ENCODE measurements around the gene SLC49A3. TPM values are rescaled to one million over a fixed set of nuclear protein-coding genes. Genes with fewer than 3 reads are reported as not detected.

SLC49A3 gene
- total and polyA plus RNA-seq, 2 of the 13 experiments (the other 11 are each of a cell fraction or from before 2014, with no cell fraction given) = 0.07 to 0.17 TPM

DNA sequence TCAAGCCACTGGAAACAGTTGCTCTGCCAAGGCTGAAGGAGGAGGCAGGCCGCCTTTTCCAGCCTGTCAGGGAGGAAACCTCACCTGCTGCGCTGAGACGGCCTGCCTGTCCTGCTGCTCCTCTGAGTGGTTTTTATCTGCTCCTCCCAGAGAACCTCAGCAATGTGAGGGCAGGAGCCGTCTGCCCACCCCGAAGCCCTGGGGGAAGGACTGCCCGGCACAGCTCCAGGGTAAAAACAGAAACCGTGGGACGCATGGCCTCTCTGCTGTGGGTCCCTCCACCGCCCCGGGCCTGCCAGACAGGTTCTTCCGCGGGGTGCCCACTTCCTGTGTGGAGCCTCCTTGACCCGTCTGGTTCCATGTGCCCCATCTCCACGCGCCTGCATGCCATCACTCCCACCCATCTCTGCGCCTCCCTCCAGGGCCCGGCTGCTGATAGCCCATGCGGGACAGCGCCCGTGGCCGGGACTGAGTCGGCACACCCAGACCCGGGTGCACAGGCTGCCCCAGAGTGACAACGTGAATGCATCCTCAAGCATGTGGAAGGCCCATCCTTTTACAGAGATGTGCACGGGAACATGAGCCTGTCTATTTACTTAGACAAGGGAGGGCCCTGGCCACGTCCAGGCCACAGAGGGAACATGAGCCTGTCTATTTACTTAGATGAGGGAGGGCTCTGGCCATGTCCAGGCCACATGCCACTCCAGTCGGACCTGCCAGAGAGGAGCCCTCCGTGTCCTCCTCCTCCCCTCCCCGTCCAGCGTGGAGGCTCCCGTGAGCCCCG is 4.0 kb upstream of the SLC49A3 start (continued):
- TF ChIP-seq, protein P1, sequence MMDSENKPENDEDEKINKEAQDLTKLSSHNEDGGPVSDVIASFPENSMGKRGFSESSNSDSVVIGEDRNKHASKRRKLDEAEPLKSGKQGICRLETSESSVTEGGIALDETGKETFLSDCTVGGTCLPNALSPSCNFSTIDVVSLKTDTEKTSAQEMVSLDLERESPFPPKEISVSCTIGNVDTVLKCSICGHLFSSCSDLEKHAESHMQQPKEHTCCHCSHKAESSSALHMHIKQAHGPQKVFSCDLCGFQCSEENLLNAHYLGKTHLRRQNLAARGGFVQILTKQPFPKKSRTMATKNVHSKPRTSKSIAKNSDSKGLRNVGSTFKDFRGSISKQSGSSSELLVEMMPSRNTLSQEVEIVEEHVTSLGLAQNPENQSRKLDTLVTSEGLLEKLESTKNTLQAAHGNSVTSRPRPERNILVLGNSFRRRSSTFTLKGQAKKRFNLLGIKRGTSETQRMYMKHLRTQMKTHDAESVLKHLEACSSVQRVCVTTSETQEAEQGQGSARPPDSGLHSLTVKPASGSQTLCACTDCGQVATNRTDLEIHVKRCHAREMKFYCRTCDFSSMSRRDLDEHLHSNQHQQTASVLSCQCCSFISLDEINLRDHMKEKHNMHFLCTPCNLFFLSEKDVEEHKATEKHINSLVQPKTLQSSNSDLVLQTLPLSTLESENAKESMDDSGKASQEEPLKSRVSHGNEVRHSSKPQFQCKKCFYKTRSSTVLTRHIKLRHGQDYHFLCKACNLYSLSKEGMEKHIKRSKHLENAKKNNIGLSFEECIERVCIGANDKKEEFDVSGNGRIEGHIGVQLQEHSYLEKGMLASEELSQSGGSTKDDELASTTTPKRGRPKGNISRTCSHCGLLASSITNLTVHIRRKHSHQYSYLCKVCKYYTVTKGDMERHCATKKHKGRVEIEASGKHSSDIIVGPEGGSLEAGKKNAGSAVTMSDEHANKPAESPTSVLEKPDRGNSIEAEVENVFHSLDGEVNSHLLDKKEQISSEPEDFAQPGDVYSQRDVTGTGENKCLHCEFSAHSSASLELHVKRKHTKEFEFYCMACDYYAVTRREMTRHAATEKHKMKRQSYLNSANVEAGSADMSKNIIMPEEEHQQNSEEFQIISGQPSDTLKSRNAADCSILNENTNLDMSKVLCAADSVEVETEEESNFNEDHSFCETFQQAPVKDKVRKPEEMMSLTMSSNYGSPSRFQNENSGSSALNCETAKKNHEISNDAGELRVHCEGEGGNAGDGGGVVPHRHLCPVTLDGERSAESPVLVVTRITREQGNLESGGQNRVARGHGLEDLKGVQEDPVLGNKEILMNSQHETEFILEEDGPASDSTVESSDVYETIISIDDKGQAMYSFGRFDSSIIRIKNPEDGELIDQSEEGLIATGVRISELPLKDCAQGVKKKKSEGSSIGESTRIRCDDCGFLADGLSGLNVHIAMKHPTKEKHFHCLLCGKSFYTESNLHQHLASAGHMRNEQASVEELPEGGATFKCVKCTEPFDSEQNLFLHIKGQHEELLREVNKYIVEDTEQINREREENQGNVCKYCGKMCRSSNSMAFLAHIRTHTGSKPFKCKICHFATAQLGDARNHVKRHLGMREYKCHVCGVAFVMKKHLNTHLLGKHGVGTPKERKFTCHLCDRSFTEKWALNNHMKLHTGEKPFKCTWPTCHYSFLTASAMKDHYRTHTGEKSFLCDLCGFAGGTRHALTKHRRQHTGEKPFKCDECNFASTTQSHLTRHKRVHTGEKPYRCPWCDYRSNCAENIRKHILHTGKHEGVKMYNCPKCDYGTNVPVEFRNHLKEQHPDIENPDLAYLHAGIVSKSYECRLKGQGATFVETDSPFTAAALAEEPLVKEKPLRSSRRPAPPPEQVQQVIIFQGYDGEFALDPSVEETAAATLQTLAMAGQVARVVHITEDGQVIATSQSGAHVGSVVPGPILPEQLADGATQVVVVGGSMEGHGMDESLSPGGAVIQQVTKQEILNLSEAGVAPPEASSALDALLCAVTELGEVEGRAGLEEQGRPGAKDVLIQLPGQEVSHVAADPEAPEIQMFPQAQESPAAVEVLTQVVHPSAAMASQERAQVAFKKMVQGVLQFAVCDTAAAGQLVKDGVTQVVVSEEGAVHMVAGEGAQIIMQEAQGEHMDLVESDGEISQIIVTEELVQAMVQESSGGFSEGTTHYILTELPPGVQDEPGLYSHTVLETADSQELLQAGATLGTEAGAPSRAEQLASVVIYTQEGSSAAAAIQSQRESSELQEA (CRISPR knock-in tag; IDR thresholded peaks at IDR 0.05; ENCODE audit: not compliant biosample characterization) = no peak
- TF ChIP-seq ZSCAN20 (CRISPR knock-in tag; IDR thresholded peaks at IDR 0.05; ENCODE audit: borderline replicate concordance) (no peak), SP2 (CRISPR knock-in tag; IDR thresholded peaks at IDR 0.05) (no peak), SATB2 (CRISPR knock-in tag; IDR thresholded peaks at IDR 0.05) (no peak), CEBPB (IDR thresholded peaks at IDR 0.05; ENCODE audit: borderline replicate concordance, low read depth, low read length) (no peak), BCL6 (CRISPR knock-in tag; IDR thresholded peaks at IDR 0.05) (peak; percentile 59), ZNF326 (CRISPR knock-in tag; IDR thresholded peaks at IDR 0.05; ENCODE audit: borderline replicate concordance) (no peak), ZNF33A (CRISPR knock-in tag; IDR thresholded peaks at IDR 0.05; ENCODE audit: borderline replicate concordance) (no peak), SP5 (CRISPR knock-in tag; IDR thresholded peaks at IDR 0.05; ENCODE audit: borderline replicate concordance, low read depth) (peak; percentile 75), ONECUT2 (CRISPR knock-in tag; IDR thresholded peaks at IDR 0.05) (no peak)
- TF ChIP-seq, protein P2, sequence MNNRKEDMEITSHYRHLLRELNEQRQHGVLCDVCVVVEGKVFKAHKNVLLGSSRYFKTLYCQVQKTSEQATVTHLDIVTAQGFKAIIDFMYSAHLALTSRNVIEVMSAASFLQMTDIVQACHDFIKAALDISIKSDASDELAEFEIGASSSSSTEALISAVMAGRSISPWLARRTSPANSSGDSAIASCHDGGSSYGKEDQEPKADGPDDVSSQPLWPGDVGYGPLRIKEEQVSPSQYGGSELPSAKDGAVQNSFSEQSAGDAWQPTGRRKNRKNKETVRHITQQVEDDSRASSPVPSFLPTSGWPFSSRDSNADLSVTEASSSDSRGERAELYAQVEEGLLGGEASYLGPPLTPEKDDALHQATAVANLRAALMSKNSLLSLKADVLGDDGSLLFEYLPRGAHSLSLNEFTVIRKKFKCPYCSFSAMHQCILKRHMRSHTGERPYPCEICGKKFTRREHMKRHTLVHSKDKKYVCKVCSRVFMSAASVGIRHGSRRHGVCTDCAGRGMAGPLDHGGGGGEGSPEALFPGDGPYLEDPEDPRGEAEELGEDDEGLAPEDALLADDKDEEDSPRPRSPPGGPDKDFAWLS (CRISPR knock-in tag; IDR thresholded peaks at IDR 0.05; ENCODE audit: borderline replicate concordance) = no peak
- TF ChIP-seq, protein P3, sequence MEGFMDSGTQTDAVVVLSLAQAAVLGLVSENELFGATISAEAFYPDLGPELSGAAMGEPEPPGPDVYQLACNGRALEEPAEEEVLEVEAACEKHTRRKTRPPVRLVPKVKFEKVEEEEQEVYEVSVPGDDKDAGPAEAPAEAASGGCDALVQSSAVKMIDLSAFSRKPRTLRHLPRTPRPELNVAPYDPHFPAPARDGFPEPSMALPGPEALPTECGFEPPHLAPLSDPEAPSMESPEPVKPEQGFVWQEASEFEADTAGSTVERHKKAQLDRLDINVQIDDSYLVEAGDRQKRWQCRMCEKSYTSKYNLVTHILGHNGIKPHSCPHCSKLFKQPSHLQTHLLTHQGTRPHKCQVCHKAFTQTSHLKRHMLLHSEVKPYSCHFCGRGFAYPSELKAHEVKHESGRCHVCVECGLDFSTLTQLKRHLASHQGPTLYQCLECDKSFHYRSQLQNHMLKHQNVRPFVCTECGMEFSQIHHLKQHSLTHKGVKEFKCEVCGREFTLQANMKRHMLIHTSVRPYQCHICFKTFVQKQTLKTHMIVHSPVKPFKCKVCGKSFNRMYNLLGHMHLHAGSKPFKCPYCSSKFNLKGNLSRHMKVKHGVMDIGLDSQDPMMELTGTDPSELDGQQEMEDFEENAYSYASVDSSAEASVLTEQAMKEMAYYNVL (CRISPR knock-in tag; IDR thresholded peaks at IDR 0.05; ENCODE audit: borderline replicate concordance) = peak; percentile 36; the same call in 1 of the 2 replicates
